Hepatocyte (in vitro differentiated cells): Measurements from ENCODE around the gene SRP72. TPM values are rescaled to one million over a fixed set of nuclear protein-coding genes. Genes with fewer than 3 reads are reported as not detected.

ENCODE experiments used
- DNase-seq: peaks from one replicate; pipeline ENCODE4 v3.0.0-alpha.2; 2016; ENCODE audit warnings: low spot score
- H2AFZ ChIP-seq: fragments of 200-600 bp; sonication (generic); 2 replicates; pipeline ENCODE4 v1.6.0; 2016; ENCODE audit warnings: antibody characterized with exemption, mild to moderate bottlenecking
- H3K27ac ChIP-seq: fragments of 200-600 bp; sonication (generic); 2 replicates; pipeline ENCODE4 v1.5.1; 2016; ENCODE audit warnings: mild to moderate bottlenecking
- H3K27me3 ChIP-seq: fragments of 200-600 bp; sonication (generic); 2 replicates; pipeline ENCODE4 v1.6.1; 2016
- H3K36me3 ChIP-seq: fragments of 200-600 bp; sonication (generic); replicated peaks from 2 replicates; pipeline ENCODE4 v1.5.1; 2016; ENCODE audit warnings: low read depth; ENCODE audit not compliant: insufficient read depth
- H3K4me1 ChIP-seq: fragments of 200-600 bp; sonication (generic); 2 replicates; pipeline ENCODE4 v1.5.1; 2016; ENCODE audit warnings: mild to moderate bottlenecking, moderate library complexity; ENCODE audit not compliant: insufficient read depth
- H3K4me2 ChIP-seq: fragments of 200-600 bp; sonication (generic); 2 replicates; pipeline ENCODE4 v1.6.0; 2016
- H3K4me3 ChIP-seq: fragments of 200-600 bp; sonication (generic); 2 replicates; pipeline ENCODE4 v1.5.1; 2016; ENCODE audit warnings: mild to moderate bottlenecking
- H3K79me2 ChIP-seq: fragments of 200-600 bp; sonication (generic); 2 replicates; pipeline ENCODE4 v1.6.0; 2017; ENCODE audit warnings: mild to moderate bottlenecking
- H3K9me2 ChIP-seq: fragments of 200-600 bp; sonication (generic); replicated peaks from 2 replicates; pipeline ENCODE4 v1.6.0; 2017; ENCODE audit warnings: mild to moderate bottlenecking; ENCODE audit not compliant: insufficient read depth
- H3K9me3 ChIP-seq: fragments of 200-600 bp; sonication (generic); 2 replicates; pipeline ENCODE4 v1.5.1; 2016; ENCODE audit warnings: low read depth, mild to moderate bottlenecking
- H4K20me1 ChIP-seq: fragments of 200-600 bp; sonication (generic); 2 replicates; pipeline ENCODE4 v1.6.0; 2016; ENCODE audit warnings: mild to moderate bottlenecking; ENCODE audit not compliant: insufficient read depth, poor library complexity, severe bottlenecking
- CTCF ChIP-seq: fragments of 200-600 bp; sonication (generic); IDR thresholded peaks from 2 replicates; pipeline ENCODE4 v1.5.1; 2016; ENCODE audit warnings: antibody characterized with exemption, mild to moderate bottlenecking; ENCODE audit not compliant: poor library complexity
- EZH2 ChIP-seq: fragments of 200-600 bp; sonication (generic); IDR thresholded peaks from 2 replicates; pipeline ENCODE4 v1.6.1; 2016; ENCODE audit warnings: antibody characterized with exemption, mild to moderate bottlenecking, borderline replicate concordance
- EZH2phosphoT487 ChIP-seq: fragments of 200-600 bp; sonication (generic); IDR thresholded peaks from one replicate; pipeline ENCODE4 v1.6.1; 2018; ENCODE audit warnings: antibody characterized with exemption, mild to moderate bottlenecking, low read depth, moderate library complexity; ENCODE audit not compliant: unreplicated experiment, severe bottlenecking
- WGBS: methylation state at CpG from one replicate; pipeline ENCODE4 v1.1.6; 2016; ENCODE audit warnings: low lambda C conversion rate; ENCODE audit errors: missing lambda C conversion rate; 5-methylcytosine and 5-hydroxymethylcytosine counted together
- polyA plus RNA-seq: library from polyadenylated mRNA; unstranded; fragments of >200 nt; fragmentation: Nextera tagmentation; extraction: Ambion mirVana; gene quantifications from 2 replicates; pipeline ENCODE4 v1.2.1, GENCODE V29; 2016
- total RNA-seq: library from RNA; depleted of rRNA; stranded (reverse); fragments of >200 nt; gene quantifications from 2 replicates; pipeline ENCODE4 v1.2.3, GENCODE V29; 2014

Gene SRP72
- total and polyA plus RNA-seq, 2 experiments from 2014 or later, result 58.8 to 79.4 TPM

GRCh38 chr4:56425518-56425917 lies 41.9 kb upstream of the SRP72 start:
- Histone ChIP-seq H3K4me3 (no peak overlapping the region), H3K27me3 (no peaks in the 10 kb centered on the region), H3K9me3 (no peaks in the 10 kb centered on the region), H3K4me1 (no peaks in the 10 kb centered on the region), H4K20me1 (no peaks in the 10 kb centered on the region), H3K9me2 (no peaks in the 10 kb centered on the region), H3K4me2 (no peak overlapping the region), H3K27ac (no peak overlapping the region), H3K79me2 (peaks cover 85% of the 10 kb centered on the region), H3K36me3 (no peaks in the 10 kb centered on the region), H2AFZ (no peak overlapping the region)
- TF ChIP-seq CTCF (no peak), EZH2phosphoT487 (no peak), EZH2 (no peak)
- DNase-seq, result no peak
- 85% methylated on average over 3 of the region's 3 CpGs for WGBS

- Histone ChIP-seq H3K9me3 (no peaks in the 10 kb centered on the region), H2AFZ (no peak overlapping the region), H3K4me2 (no peak overlapping the region), H3K79me2 (peaks cover 85% of the 10 kb centered on the region), H3K27me3 (no peaks in the 10 kb centered on the region), H4K20me1 (no peaks in the 10 kb centered on the region), H3K9me2 (no peaks in the 10 kb centered on the region), H3K36me3 (no peaks in the 10 kb centered on the region), H3K4me1 (no peaks in the 10 kb centered on the region), H3K4me3 (no peak overlapping the region), H3K27ac (no peak overlapping the region)
- 96% methylated on average over 6 of the region's 6 CpGs for WGBS
- no peak for TF ChIP-seq EZH2
- DNase-seq, result no peak
Observed at GRCh38 chr4:56426273-56426672, 41.1 kb upstream of the SRP72 start.

- Histone ChIP-seq H3K36me3 (no peaks in the 10 kb centered on the region), H3K27me3 (no peaks in the 10 kb centered on the region), H2AFZ (no peak overlapping the region), H3K4me2 (no peak overlapping the region), H3K9me2 (no peaks in the 10 kb centered on the region), H3K9me3 (no peaks in the 10 kb centered on the region), H3K27ac (no peak overlapping the region), H3K79me2 (peaks cover 87% of the 10 kb centered on the region), H3K4me3 (no peak overlapping the region), H3K4me1 (no peaks in the 10 kb centered on the region), H4K20me1 (no peaks in the 10 kb centered on the region)
- no peak for DNase-seq
- 100% methylated on average over 1 of the region's 1 CpG for WGBS
- no peak for TF ChIP-seq EZH2
- no peak for TF ChIP-seq CTCF
- TF ChIP-seq EZH2phosphoT487, result no peak
Observed at GRCh38 chr4:56427179-56427578, 40.2 kb upstream of the SRP72 start.

- DNase-seq, result no peak
- no peaks in the 10 kb centered on the region for H4K20me1 ChIP-seq
- no peaks in the 10 kb centered on the region for H3K9me2 ChIP-seq
- no peak overlapping the region for H3K4me3 ChIP-seq
- H3K4me2 ChIP-seq, result no peak overlapping the region
- 98% methylated on average over 2 of the region's 2 CpGs for WGBS
- H3K79me2 ChIP-seq, result peaks cover 82% of the 10 kb centered on the region
- H3K27ac ChIP-seq, result no peak overlapping the region
- H3K36me3 ChIP-seq, result no peaks in the 10 kb centered on the region
- no peaks in the 10 kb centered on the region for H3K27me3 ChIP-seq
- H3K4me1 ChIP-seq, result no peaks in the 10 kb centered on the region
- TF ChIP-seq CTCF, result no peak
- TF ChIP-seq EZH2, result no peak
- no peak for TF ChIP-seq EZH2phosphoT487
- H2AFZ ChIP-seq, result no peak overlapping the region
- H3K9me3 ChIP-seq, result no peaks in the 10 kb centered on the region
Observed at GRCh38 chr4:56430203-56430602, 37.2 kb upstream of the SRP72 start.
